B cell (primary cell): Measurements from ENCODE around the gene CIBAR2.

Experiments
- EZH2 ChIP-seq: IDR thresholded peaks from 2 replicates; pipeline ENCODE4 v1.6.1; 2012; ENCODE audit warnings: borderline replicate concordance, low read depth, mild to moderate bottlenecking, moderate library complexity, low read length; ENCODE audit not compliant: insufficient read depth, poor library complexity, severe bottlenecking
- TF ChIP-seq, protein P1 (sequence below): fragments of 200-600 bp; IDR thresholded peaks from one replicate; pipeline ENCODE4 v1.8.0; 2022; ENCODE audit warnings: antibody characterized with exemption, mild to moderate bottlenecking

DNA sequence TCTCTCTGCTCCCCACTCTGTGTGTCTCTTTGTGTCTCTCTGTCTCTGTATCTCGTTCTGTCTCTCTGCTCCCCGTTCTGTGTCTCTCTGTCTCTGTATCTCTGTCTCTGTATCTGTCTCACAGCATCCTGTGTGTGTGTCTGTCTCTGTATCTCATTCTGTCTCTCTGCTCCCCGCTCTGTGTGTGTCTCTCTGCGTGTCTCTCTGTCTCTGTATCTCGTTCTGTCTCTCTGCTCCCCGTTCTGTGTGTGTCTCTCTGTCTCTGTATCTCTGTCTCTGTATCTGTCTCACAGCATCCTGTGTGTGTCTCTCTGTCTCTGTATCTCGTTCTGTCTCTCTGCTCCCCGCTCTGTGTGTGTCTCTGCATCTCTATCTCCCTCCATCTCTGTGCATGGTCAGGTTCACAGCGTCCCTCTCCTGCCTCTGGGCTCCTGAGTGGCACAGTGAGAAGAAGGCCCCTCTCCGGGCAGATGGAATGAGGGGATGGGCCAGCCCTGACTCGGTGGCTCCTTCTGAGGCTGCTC, 38.9 kb upstream of the CIBAR2 start:
- TF ChIP-seq, protein P1, sequence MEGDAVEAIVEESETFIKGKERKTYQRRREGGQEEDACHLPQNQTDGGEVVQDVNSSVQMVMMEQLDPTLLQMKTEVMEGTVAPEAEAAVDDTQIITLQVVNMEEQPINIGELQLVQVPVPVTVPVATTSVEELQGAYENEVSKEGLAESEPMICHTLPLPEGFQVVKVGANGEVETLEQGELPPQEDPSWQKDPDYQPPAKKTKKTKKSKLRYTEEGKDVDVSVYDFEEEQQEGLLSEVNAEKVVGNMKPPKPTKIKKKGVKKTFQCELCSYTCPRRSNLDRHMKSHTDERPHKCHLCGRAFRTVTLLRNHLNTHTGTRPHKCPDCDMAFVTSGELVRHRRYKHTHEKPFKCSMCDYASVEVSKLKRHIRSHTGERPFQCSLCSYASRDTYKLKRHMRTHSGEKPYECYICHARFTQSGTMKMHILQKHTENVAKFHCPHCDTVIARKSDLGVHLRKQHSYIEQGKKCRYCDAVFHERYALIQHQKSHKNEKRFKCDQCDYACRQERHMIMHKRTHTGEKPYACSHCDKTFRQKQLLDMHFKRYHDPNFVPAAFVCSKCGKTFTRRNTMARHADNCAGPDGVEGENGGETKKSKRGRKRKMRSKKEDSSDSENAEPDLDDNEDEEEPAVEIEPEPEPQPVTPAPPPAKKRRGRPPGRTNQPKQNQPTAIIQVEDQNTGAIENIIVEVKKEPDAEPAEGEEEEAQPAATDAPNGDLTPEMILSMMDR: no peak
- no peak for TF ChIP-seq EZH2
